A673 (cell line): Measurements from ENCODE around the gene NFATC3.

Experiments used
- EZH2 ChIP-seq: fragments of 200-600 bp; sonication (generic); IDR thresholded peaks from 2 replicates; pipeline ENCODE4 v1.6.1; 2017; ENCODE audit warnings: borderline replicate concordance, low read depth, mild to moderate bottlenecking, mixed read lengths, antibody characterized with exemption, low read length; ENCODE audit not compliant: poor library complexity, severe bottlenecking
- TF ChIP-seq, protein P1 (sequence below): fragments of 300-800, 200-600 bp; sonication (generic); conservative IDR thresholded peaks from 2 replicates; pipeline ENCODE4 v1.5.1; 2017; ENCODE audit warnings: low read depth, mild to moderate bottlenecking, antibody characterized with exemption, low read length, moderate library complexity, mixed read lengths

DNA sequence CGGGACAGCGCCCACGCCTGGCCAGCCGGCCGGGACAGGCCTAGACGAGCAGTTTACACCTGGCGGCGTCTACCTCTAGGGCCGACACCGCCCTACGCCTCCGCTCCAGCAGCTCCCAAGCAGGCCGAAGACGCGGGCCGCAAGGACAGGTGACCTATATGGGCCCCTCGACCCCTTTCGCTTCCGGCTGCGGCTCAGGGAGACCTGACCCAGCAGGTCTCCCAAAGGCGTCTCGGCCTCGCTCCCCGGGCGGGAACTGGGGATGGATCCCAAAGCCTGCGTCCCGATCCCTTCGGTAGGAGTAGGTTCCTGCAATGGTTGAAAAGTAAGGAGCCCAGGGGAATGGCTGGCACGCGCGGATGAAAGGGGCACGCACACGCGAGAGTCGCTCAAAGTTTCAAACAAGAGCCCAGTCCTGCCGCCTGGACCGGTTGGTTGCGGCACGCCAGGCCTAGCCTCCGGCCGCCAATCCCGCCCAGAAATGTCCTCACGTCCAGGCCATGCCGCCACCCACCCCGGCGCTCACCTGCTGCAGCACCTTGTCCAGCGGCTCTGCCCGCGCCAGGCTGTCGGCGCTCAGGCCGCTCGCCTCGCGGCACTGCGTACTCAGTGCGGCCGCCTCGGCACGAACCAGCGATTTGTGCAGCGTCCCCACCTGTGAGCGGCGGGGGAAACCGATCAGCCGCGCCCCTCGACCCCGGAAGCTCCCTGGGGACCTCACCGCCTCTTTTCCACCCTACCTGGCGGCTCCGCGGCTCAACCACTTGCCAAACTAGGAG lies 150.1 kb downstream of the NFATC3 start:
- TF ChIP-seq, protein P1, sequence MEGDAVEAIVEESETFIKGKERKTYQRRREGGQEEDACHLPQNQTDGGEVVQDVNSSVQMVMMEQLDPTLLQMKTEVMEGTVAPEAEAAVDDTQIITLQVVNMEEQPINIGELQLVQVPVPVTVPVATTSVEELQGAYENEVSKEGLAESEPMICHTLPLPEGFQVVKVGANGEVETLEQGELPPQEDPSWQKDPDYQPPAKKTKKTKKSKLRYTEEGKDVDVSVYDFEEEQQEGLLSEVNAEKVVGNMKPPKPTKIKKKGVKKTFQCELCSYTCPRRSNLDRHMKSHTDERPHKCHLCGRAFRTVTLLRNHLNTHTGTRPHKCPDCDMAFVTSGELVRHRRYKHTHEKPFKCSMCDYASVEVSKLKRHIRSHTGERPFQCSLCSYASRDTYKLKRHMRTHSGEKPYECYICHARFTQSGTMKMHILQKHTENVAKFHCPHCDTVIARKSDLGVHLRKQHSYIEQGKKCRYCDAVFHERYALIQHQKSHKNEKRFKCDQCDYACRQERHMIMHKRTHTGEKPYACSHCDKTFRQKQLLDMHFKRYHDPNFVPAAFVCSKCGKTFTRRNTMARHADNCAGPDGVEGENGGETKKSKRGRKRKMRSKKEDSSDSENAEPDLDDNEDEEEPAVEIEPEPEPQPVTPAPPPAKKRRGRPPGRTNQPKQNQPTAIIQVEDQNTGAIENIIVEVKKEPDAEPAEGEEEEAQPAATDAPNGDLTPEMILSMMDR, result no peak
- TF ChIP-seq EZH2, result no peak
